ENCODE measurements around the gene ROR1. TPM values are rescaled to one million over a fixed set of nuclear protein-coding genes. Genes with fewer than 3 reads are reported as not detected.

Gene ROR1
- total and polyA plus RNA-seq, 8 donors: 25.5 to 95.8 (median 83.0) TPM

- H3K27me3 ChIP-seq: no peaks in the 10 kb centered on the region
- no peaks in the 10 kb centered on the region for H3K9me3 ChIP-seq
- no peaks in the 10 kb centered on the region for H3K36me3 ChIP-seq
- ATAC-seq (no peak), DNase-seq (no peak)
- peaks cover 0 to 12% of the 10 kb centered on the region in 2 donors for H3K4me1 ChIP-seq
- intact Hi-C loops (cut with DNase I): no loop called here
- H3K4me3 ChIP-seq: no peak overlapping the region
- TF ChIP-seq, protein P1, sequence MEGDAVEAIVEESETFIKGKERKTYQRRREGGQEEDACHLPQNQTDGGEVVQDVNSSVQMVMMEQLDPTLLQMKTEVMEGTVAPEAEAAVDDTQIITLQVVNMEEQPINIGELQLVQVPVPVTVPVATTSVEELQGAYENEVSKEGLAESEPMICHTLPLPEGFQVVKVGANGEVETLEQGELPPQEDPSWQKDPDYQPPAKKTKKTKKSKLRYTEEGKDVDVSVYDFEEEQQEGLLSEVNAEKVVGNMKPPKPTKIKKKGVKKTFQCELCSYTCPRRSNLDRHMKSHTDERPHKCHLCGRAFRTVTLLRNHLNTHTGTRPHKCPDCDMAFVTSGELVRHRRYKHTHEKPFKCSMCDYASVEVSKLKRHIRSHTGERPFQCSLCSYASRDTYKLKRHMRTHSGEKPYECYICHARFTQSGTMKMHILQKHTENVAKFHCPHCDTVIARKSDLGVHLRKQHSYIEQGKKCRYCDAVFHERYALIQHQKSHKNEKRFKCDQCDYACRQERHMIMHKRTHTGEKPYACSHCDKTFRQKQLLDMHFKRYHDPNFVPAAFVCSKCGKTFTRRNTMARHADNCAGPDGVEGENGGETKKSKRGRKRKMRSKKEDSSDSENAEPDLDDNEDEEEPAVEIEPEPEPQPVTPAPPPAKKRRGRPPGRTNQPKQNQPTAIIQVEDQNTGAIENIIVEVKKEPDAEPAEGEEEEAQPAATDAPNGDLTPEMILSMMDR (IDR thresholded peaks at IDR 0.05): no peak
- no peak overlapping the region for H3K27ac ChIP-seq
Measured at GRCh38 chr1:63916485-63917360, 142.9 kb downstream of the ROR1 start.

DNA sequence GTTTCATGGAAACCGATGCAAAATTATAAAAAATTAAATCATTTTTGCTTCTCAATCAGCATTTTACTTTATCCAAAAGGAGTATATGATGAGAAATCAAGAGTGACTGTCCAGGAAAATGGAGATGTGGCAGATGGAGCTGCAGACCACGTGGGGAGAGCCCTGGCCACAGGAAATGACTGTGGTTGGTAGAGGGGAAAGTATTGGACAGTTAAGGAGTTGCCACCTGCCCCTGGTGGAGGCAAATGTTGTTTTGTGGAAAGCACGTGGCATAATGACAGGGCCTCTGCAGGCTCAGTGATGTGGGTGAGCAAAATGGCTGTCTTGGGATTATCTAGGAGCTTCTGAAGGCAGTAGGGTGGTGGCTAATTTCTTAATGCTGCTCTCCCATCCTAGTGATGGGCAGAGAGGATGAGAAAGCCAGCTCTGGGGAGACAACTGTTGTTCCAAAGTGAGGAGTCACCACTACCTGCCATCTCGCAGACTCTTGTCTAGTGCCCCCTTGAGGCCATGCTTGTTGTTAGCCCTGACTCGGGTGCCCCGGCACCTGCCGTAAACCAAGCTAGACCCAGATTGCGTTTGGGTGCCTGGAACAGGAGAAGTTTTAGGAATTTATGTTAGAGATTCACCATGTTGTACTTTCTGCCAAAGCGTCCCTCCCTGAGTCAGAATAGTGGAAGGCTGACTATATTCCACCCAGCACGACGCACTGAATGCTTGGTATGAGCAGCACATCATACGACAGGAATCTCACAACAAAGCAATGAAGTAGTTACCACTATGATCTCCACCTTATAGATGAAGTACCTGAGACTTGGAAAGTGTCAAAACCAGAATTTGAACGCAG lies 144.0 kb downstream of the ROR1 start:
- Histone ChIP-seq H3K4me3 (no peak overlapping the region), H3K9me3 (no peaks in the 10 kb centered on the region), H3K27me3 (no peaks in the 10 kb centered on the region), H3K4me1 (peaks cover 0 to 12% of the 10 kb centered on the region in 2 donors), H3K27ac (no peak overlapping the region), H3K36me3 (no peaks in the 10 kb centered on the region)
- intact Hi-C loops (cut with DNase I): no loop called here
- no peak for DNase-seq
- ATAC-seq: peak; percentile 5
- TF ChIP-seq, protein P1 (IDR thresholded peaks at IDR 0.05): no peak

DNA sequence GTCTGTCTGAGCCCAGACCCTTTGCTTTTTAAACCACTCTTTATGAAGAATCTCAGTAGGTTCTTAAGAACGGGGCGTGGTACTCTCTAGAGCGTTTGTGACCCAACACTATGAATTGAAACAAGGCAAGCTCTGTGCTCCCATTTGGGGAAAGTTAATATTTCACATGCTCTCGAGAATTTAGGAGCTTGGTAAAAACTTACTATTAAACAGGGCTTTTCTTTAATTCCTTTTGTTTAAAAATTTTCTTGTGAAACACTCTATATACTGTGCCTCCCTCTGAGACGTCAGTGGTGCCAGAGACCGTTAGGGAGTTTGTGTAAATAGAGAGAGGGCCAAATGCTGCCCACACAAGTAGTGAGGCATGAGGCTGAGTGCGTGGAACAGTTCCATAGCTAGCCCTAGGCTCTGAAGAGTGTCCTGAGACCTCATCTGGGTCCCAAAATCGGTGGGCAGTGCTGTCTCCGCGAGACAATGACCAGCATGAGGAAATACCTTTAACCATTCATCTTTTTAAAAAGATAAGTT lies 144.7 kb downstream of the ROR1 start:
- Histone ChIP-seq H3K4me1 (peaks cover 0 to 12% of the 10 kb centered on the region in 2 donors), H3K27me3 (no peaks in the 10 kb centered on the region), H3K36me3 (no peaks in the 10 kb centered on the region), H3K4me3 (no peak overlapping the region), H3K27ac (peak overlapping the region in 1 of 2 donors; percentile 10), H3K9me3 (no peaks in the 10 kb centered on the region)
- DNase-seq (peak in 1 of 4 donors; percentile 53), ATAC-seq (peak; percentile 19)
- intact Hi-C loops (cut with DNase I): no loop called here
- TF ChIP-seq, protein P1 (IDR thresholded peaks at IDR 0.05): no peak

GRCh38 chr1:63920154-63921117 lies 146.6 kb downstream of the ROR1 start:
- no peaks in the 10 kb centered on the region for H3K36me3 ChIP-seq
- no peaks in the 10 kb centered on the region for H3K27me3 ChIP-seq
- intact Hi-C loops (cut with DNase I): no loop called here
- H3K9me3 ChIP-seq: no peaks in the 10 kb centered on the region
- H3K27ac ChIP-seq: peak overlapping the region; percentile 42 to 60
- DNase-seq (no peak), ATAC-seq (peak; percentile 72)
- peaks cover 0 to 12% of the 10 kb centered on the region in 2 donors for H3K4me1 ChIP-seq
- no peak overlapping the region for H3K4me3 ChIP-seq
- TF ChIP-seq, protein P1 (IDR thresholded peaks at IDR 0.05): no peak
